GM15510 (cell line): ENCODE data around the gene FLNA.

Experiments
- POLR2A ChIP-seq: IDR thresholded peaks from 3 replicates; pipeline ENCODE4 v1.6.1; 2011; ENCODE audit warnings: borderline replicate concordance; ENCODE audit not compliant: insufficient read length; ENCODE audit errors: extremely low read depth

Gene FLNA

GRCh38 chrX:154379569-154379951, 5.1 kb upstream of the FLNA start:
- no peak for TF ChIP-seq POLR2A

- peak; percentile 63 for TF ChIP-seq POLR2A
Observed at GRCh38 chrX:154378799-154379568, 4.5 kb upstream of the FLNA start, which contains the start of gene EMD. EMD (plus strand) TSS chrX:154379295; CDS start chrX:154379485, 190 bp downstream.

DNA sequence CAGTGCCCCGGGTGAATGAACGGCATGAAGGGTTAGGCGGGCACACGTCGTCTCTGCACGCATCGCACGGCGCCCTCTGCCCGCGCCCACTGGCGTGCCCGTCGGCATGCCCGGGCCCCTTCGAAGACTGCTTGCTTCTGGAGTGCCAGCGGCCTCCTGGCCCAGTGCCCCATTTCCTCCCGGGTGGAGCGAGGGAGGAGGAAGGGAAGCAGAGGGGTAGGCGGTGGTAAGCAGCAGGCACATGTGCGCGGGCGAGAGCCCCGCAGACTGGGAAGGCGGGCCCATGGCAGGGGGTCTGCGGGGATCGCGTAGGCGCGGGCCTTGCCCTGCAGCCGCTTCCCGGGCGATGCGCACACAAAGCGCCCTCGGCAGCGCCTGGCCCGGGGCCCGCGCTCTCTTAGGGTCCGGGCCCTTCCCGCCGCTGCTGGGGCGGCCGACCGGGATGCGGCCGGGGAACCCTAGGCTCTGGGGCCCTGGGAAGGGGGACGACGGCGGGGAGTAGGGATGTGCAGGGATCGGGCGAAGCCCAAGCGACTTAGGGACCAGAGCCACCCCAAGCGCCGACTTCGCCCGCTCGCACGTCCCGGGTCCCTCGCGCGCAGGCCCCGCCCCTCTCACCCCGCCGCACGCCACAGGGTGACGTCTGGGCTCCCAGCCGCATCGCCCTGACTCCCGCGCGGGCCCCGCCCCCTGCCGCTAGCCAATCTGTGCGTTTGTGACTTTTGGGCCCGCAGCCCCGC, 3.8 kb upstream of the FLNA start:
- TF ChIP-seq POLR2A = peak; percentile 69

DNA sequence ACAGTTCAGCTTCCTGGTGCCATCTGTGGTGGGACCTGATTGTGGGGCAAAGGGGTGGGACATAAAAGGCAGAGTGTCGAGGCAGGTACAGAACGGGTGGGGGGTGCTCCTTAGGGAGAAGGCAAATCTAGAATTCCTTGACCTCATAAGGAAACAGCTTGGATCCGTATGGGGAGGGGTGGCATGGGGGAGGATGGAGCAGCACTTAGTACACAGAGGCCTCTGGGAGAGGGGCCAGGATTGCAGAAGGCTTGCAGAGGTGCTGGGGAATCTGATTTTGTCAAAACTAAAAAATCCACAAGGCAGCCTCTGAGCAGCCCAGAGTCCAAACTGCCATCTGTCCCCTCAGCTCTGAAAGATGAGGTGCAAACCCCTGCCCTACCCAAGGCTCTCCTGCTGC, 2.3 kb upstream of the FLNA start:
- no peak for TF ChIP-seq POLR2A

- TF ChIP-seq POLR2A = no peak
Observed at GRCh38 chrX:154375156-154375504, 696 bp upstream of the FLNA start.

DNA sequence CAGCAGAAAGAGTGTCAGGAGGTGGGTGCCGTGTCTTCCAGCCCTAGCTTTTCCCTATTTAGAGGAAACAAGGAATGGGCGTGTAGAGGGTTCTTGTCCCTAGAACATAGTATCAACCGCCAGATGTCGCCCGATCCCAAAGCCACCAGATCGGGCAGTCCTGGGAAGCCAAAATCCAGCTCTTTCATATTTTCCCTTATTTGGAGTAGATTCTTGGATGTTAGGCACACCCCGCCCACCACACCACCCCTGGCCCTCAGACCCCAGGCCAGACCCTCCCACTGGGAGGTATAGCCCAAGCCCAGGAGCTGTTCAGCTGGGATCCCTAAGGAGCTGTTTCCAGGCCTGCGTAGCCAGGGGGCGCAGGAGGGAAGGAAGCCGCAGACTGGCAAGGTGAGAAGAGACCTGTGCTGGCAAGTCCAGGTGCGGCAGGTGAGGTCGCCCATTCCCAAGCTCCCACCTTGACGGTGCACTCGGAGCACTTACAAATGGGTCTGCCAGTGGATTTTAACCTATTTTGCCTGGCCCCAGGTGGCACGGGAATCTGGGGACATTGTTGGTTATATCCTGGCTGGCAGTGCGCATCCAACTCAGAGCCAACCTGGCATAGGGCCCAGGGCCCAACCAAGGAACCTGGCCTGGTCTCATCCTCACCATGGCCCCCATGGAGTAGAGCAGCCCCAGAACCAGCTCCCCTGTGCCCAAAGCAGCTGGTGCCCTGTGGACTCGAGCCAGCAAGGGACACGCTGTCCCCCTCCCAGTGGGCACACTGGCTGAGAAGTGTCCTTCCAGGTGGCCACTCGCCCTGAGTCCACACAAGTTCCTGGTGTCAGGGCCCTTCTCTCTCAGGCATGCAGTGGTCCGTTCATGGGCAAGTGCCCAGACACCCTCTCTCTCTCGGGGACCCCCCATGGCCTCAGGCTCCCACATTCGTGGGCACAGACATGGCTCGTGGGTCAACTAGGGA, 811 bp downstream of the FLNA start:
- TF ChIP-seq POLR2A = no peak

GRCh38 chrX:154372612-154373022, 1.8 kb downstream of the FLNA start:
- TF ChIP-seq POLR2A = no peak

DNA sequence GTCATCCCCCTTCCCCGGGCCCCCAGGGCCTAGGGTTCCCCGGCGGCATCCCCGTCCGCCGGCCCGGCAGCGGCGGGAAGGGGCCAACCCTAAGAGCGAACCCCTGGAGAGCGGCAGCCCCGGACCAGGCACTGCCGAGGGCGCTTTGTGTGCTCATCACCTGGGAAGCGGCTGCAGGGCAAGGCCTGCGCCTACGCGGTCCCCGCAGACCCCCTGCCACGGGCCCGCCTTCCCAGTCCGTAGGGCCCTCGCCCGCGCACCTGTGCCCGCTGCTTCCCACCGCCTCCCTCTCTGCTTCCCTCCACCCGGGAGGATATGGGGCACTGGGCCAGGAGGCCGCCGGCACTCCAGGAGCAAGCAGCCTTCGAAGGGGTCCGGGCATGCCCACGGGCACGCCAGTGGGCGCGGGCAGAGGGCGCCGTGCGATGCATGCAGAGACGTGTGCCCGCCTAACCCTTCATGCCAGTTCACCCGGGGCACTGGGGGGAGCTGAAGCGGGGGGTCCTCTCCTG, 2.6 kb downstream of the FLNA start:
- no peak for TF ChIP-seq POLR2A

- peak; percentile 99 for TF ChIP-seq POLR2A
Observed at GRCh38 chrX:154371017-154371788, 3.2 kb downstream of the FLNA start.

- no peak for TF ChIP-seq POLR2A
Observed at GRCh38 chrX:154370300-154371016, 4.0 kb downstream of the FLNA start.

- peak; percentile 13 for TF ChIP-seq POLR2A
Observed at GRCh38 chrX:154369449-154370299, 4.8 kb downstream of the FLNA start.

- peak; percentile 21 for TF ChIP-seq POLR2A
Observed at GRCh38 chrX:154368630-154369448, 5.6 kb downstream of the FLNA start.
